ENCODE data around the gene PRXL2A. TPM values are rescaled to one million over a fixed set of nuclear protein-coding genes. Genes with fewer than 3 reads are reported as not detected.

The PRXL2A gene
- total and polyA plus RNA-seq, 10 of the 15 experiments (the other 5 are each of a cell fraction or from before 2014, with no cell fraction given) = 2.8 to 15.6 (median 11.1) TPM

- Histone ChIP-seq H3K27ac (ENCODE audit: control insufficient read depth, insufficient read depth) (no peak overlapping the region), H2AFZ (ENCODE audit: control insufficient read depth, low read depth, low read length) (no peak overlapping the region), H3K9ac (ENCODE audit: control insufficient read depth, insufficient read depth, low read length) (no peak overlapping the region), H3K9me3 (replicated peaks; ENCODE audit: control insufficient read depth, insufficient read depth, low read length) (peaks cover 13% of the 10 kb centered on the region; the same call in 2 of the 3 replicates), H3K36me3 (ENCODE audit: control insufficient read depth in 2 of 2, insufficient read depth in 2 of 2, low read length in 1 of 2) (peaks cover 3% of the 10 kb centered on the region in 2 experiments; a peak in 3 of 4 replicates), H3K79me2 (ENCODE audit: control insufficient read depth, insufficient read depth, low read length) (peaks cover 37% of the 10 kb centered on the region), H3K4me2 (ENCODE audit: control insufficient read depth, insufficient read depth) (no peak overlapping the region), H3K4me1 (ENCODE audit: control insufficient read depth, insufficient read depth, low read length) (peaks cover 33% of the 10 kb centered on the region), H4K20me1 (ENCODE audit: control insufficient read depth, insufficient read depth) (no peaks in the 10 kb centered on the region; the same call in 1 of the 2 replicates), H3K4me3 (no peak overlapping the region), H3K27me3 (replicated peaks in 1 of 2; ENCODE audit: control insufficient read depth in 2 of 2, insufficient read depth in 2 of 2, low read length in 1 of 2) (no peaks in the 10 kb centered on the region)
- BruUV-seq (replicated peaks) = no TSS peak
- CTCF ChIA-PET = no interaction called here
- no peak for ATAC-seq
- 89% methylated on average over 1 of the region's 1 CpG for WGBS (ENCODE audit: insufficient coverage, insufficient replicate concordance, low lambda C conversion rate, missing lambda C conversion rate)
- RAD21 ChIA-PET (ENCODE audit: unreplicated experiment) = interaction anchor here (1.3 kb wide), 1 partner anchor 32 kb away, joined by 3 read pairs; no protein-coding TSS in a partner anchor
- SMC1A ChIA-PET (ENCODE audit: uncharacterized antibody, unreplicated experiment) = interaction anchor here (0.6 to 1.5 kb wide), 4 partner anchors 14 to 26 kb away, joined by 3 to 4 read pairs (median 3); no protein-coding TSS in a partner anchor
- POLR2A ChIA-PET = interaction anchor here (0.7 to 12.9 kb wide), 2 partner anchors 20 to 24 kb away, joined by 9 to 190 read pairs; partner anchors contain the start of gene TSPAN14
- TF ChIP-seq GATAD2B (conservative IDR thresholded peaks at IDR 0.05; ENCODE audit: low read depth) = no peak
- no peak for TF ChIP-seq FOS (IDR thresholded peaks at IDR 0.05; ENCODE audit: borderline replicate concordance, extremely low read depth, insufficient read length)
- no peak for TF ChIP-seq CREB1 (IDR thresholded peaks at IDR 0.05; ENCODE audit: low read depth)
- TF ChIP-seq MTA2 (IDR thresholded peaks at IDR 0.05; ENCODE audit: low read depth) = no peak
- TF ChIP-seq, protein P1, sequence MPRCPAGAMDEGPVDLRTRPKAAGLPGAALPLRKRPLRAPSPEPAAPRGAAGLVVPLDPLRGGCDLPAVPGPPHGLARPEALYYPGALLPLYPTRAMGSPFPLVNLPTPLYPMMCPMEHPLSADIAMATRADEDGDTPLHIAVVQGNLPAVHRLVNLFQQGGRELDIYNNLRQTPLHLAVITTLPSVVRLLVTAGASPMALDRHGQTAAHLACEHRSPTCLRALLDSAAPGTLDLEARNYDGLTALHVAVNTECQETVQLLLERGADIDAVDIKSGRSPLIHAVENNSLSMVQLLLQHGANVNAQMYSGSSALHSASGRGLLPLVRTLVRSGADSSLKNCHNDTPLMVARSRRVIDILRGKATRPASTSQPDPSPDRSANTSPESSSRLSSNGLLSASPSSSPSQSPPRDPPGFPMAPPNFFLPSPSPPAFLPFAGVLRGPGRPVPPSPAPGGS (IDR thresholded peaks at IDR 0.05; ENCODE audit: borderline replicate concordance, insufficient read depth, low read depth, low read length, poor library complexity, severe bottlenecking) = no peak
- no peak for TF ChIP-seq DPF2 (IDR thresholded peaks at IDR 0.05)
- TF ChIP-seq EZH2 (IDR thresholded peaks at IDR 0.05; ENCODE audit: borderline replicate concordance, control insufficient read depth, low read depth, low read length) = no peak
- no peak for TF ChIP-seq CHD4 (IDR thresholded peaks at IDR 0.05)
- TF ChIP-seq CBFB (IDR thresholded peaks at IDR 0.05; ENCODE audit: low read depth) = no peak
- TF ChIP-seq, protein P2, sequence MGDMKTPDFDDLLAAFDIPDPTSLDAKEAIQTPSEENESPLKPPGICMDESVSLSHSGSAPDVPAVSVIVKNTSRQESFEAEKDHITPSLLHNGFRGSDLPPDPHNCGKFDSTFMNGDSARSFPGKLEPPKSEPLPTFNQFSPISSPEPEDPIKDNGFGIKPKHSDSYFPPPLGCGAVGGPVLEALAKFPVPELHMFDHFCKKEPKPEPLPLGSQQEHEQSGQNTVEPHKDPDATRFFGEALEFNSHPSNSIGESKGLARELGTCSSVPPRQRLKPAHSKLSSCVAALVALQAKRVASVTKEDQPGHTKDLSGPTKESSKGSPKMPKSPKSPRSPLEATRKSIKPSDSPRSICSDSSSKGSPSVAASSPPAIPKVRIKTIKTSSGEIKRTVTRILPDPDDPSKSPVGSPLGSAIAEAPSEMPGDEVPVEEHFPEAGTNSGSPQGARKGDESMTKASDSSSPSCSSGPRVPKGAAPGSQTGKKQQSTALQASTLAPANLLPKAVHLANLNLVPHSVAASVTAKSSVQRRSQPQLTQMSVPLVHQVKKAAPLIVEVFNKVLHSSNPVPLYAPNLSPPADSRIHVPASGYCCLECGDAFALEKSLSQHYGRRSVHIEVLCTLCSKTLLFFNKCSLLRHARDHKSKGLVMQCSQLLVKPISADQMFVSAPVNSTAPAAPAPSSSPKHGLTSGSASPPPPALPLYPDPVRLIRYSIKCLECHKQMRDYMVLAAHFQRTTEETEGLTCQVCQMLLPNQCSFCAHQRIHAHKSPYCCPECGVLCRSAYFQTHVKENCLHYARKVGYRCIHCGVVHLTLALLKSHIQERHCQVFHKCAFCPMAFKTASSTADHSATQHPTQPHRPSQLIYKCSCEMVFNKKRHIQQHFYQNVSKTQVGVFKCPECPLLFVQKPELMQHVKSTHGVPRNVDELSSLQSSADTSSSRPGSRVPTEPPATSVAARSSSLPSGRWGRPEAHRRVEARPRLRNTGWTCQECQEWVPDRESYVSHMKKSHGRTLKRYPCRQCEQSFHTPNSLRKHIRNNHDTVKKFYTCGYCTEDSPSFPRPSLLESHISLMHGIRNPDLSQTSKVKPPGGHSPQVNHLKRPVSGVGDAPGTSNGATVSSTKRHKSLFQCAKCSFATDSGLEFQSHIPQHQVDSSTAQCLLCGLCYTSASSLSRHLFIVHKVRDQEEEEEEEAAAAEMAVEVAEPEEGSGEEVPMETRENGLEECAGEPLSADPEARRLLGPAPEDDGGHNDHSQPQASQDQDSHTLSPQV (IDR thresholded peaks at IDR 0.05) = no peak
- no peak for TF ChIP-seq SREBF1 (IDR thresholded peaks at IDR 0.05; ENCODE audit: low read length)
- no peak for TF ChIP-seq BMI1 (IDR thresholded peaks at IDR 0.05; ENCODE audit: borderline replicate concordance)
- TF ChIP-seq SP1 (IDR thresholded peaks at IDR 0.05; ENCODE audit: low read depth, low read length) = no peak
- in situ Hi-C loops (cut with MboI) (no loop called here), intact Hi-C loops (cut with micrococcal nuclease; ENCODE audit: unreplicated experiment) (no loop called here)
- FAIRE-seq = no peak
- DNase-seq (ENCODE audit: low read depth, low spot score) = no peak
These were observed 68.3 kb downstream of the PRXL2A start for GRCh38 chr10:80476685-80477084.

All from GM12878 (cell line).